GM20431 (cell line): Measurements from ENCODE around the gene FGF12.

Source experiments
- in situ Hi-C: fragments of 300-500 bp; cut with MseI, MboI; formaldehyde crosslinking; loops from one replicate; pipeline ENCODE4 v1.15.0; 2020; ENCODE audit warnings: low sequenced_read_pairs; ENCODE audit not compliant: unreplicated experiment

FGF12 gene

GRCh38 chr3:192515664-192516045, 211.7 kb downstream of the FGF12 start:
- in situ Hi-C loops = no loop called here

GRCh38 chr3:192514754-192515663, 212.3 kb downstream of the FGF12 start:
- in situ Hi-C loops = no loop called here

- in situ Hi-C loops = no loop called here
Observed at GRCh38 chr3:192514081-192514753, 213.1 kb downstream of the FGF12 start.

- in situ Hi-C loops = no loop called here
Observed at GRCh38 chr3:192505731-192506130, 221.6 kb downstream of the FGF12 start.

GRCh38 chr3:192501401-192501800, 225.9 kb downstream of the FGF12 start:
- in situ Hi-C loops = no loop called here

- in situ Hi-C loops = no loop called here
Observed at GRCh38 chr3:192496905-192497587, 230.3 kb downstream of the FGF12 start.

GRCh38 chr3:192494174-192494573, 233.2 kb downstream of the FGF12 start:
- in situ Hi-C loops = no loop called here

DNA sequence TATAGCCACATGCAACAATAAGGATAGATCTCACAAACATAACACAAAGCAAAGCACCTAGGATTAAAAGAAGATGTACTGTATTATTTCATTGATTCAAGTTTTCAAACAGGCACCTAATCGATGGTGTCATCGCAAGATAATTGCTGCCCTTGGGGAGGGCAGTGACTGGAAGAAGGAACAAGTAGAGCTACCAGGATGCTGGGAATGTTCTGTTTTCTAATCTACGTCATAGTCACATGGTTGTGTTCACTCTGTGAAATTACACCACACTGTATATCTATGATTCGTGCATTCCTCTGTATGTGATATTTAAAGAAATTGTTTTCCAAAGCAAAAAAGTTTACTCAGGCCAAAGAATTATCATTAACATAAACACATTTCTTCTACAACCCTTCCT, 236.6 kb downstream of the FGF12 start:
- in situ Hi-C loops = no loop called here

DNA sequence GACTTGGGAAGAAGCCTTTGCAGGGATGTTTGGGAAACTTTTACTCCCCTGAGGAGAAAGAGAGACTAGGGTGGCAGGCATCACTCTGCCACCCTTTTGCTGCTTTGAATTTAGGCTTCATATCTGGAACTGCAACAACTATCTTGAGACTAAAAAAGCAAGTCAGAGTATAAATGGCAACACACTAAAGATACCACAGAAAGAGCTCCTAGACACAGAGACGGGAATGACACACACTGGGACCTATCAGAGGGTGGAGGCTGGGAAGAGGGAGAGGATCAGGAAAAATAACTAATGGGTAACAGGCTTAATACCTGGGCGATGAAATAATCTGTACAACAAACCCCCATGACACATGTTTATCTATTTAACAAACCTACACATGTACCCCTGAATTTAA, 237.8 kb downstream of the FGF12 start:
- in situ Hi-C loops = no loop called here

DNA sequence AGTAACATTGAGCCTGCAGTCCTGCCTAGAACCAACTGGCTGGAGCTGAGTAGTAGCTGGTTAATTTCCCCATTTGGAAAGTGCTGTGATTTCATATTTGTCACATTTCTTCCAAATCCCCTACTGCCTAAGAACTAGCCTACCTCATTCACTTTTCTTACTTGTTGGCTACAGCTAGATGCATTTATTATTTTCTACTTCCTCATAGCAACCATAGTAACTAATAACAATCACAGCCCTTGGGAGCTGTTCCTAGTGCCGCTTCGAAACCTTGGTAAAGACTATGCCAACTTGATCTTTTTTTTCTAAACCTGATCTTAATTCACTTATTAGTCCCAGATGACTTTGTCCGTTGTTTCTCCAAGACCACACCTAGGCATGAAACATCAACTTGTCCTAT, 240.3 kb downstream of the FGF12 start:
- in situ Hi-C loops = no loop called here

GRCh38 chr3:192482809-192483208, 244.5 kb downstream of the FGF12 start:
- in situ Hi-C loops = no loop called here

DNA sequence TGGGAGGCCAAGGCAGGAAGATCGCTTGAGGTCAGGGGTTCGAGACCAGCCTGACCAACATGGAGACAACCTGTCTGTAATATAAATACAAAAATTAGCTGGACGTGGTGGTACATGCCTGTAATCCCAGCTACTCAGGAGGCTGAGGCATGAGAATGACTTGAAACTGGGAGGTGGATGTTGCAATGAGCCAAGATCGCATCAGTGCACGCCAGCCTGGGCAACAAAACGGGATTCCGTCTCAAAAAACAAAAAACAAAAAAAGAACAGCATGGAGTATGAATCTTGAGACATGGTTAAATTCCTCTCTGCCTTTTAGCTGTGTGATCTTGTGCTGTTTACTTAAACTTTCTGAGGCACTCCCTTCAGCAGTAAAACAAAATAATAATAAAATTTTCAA, 244.9 kb downstream of the FGF12 start:
- in situ Hi-C loops = no loop called here

- in situ Hi-C loops = no loop called here
Observed at GRCh38 chr3:192481638-192482037, 245.7 kb downstream of the FGF12 start.

- in situ Hi-C loops = no loop called here
Observed at GRCh38 chr3:192467230-192468140, 259.9 kb downstream of the FGF12 start.

GRCh38 chr3:192449036-192449435, 278.3 kb downstream of the FGF12 start:
- in situ Hi-C loops = loop anchor here (10.0 kb wide), 1 partner anchor 1034 kb away; no protein-coding TSS in a partner anchor

- in situ Hi-C loops = loop anchor here (10.0 kb wide), 1 partner anchor 1031 kb away; no protein-coding TSS in a partner anchor
Observed at GRCh38 chr3:192445770-192446644, 281.3 kb downstream of the FGF12 start.

- in situ Hi-C loops = loop anchor here (10.0 kb wide), 1 partner anchor 1030 kb away; no protein-coding TSS in a partner anchor
Observed at GRCh38 chr3:192444791-192445106, 282.6 kb downstream of the FGF12 start.

DNA sequence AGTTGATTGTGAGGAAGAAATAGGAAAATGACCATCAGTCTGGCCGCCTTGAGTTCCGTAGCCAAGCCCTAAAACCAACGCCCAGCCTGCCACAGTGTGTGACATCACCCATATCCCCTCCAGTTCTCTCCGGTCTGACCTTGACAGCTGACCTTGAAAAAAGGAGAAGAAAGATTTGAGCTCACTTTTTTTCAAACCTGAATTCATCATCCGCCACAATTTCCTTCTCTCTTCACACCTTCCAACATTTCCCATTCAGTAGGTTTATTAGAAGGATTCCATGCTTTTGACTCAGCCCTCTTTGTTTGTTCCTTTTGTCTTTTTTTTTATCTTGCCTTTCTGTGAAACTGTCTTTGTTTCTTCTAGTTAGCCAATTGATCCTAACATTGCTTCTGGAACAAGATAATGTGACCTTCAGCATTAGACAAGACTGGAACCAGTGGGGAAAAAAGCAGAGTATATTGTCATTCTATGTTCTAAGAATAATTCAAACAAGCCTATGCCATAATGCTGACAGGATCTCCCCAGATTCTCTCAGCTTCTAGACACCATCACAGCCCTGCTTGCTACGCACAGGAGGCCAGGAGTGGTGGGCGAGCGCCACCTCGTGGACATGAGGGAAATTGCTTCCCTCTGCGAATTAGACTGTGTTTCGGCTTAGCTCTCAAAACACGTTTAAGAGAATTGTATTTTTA, 283.1 kb downstream of the FGF12 start:
- in situ Hi-C loops = loop anchor here (10.0 kb wide), 1 partner anchor 1029 kb away; no protein-coding TSS in a partner anchor
